AG09319 (cell line): ENCODE results near the gene OGDH.

Experiments used
- DNase-seq: peaks from one replicate; pipeline ENCODE4 v3.0.0-alpha.2; 2010; ENCODE audit warnings: low read depth; ENCODE audit errors: extremely low read depth
- TF ChIP-seq, protein P1 (sequence below): IDR thresholded peaks from 2 replicates; pipeline ENCODE4 v1.5.1; 2011; ENCODE audit warnings: low read depth, mild to moderate bottlenecking, inconsistent platforms, low read length, moderate library complexity

OGDH gene

DNA sequence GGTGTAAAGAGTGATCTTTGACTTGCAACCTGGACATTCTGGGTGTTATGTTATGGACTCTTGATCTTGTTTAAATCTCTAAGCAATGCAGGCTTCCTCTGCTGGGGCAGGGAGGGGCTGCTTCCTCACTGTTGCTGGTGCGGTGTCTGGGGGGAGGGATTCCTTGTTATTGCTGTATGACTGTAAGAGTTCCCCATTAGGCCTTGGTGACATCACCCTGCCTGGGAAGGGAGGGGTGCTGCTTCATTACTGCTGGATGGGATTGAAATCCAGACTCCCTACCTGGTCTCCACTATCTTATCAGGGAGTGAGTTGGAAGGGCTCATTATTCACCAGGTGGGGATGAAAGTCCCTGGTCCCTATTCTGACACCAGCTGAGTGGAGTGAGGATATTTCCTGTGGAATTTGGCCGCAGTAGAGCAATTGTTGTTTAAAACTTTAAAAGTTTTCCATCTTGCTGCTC lies 8.8 kb downstream of the OGDH start:
- no peak for DNase-seq
- TF ChIP-seq, protein P1, sequence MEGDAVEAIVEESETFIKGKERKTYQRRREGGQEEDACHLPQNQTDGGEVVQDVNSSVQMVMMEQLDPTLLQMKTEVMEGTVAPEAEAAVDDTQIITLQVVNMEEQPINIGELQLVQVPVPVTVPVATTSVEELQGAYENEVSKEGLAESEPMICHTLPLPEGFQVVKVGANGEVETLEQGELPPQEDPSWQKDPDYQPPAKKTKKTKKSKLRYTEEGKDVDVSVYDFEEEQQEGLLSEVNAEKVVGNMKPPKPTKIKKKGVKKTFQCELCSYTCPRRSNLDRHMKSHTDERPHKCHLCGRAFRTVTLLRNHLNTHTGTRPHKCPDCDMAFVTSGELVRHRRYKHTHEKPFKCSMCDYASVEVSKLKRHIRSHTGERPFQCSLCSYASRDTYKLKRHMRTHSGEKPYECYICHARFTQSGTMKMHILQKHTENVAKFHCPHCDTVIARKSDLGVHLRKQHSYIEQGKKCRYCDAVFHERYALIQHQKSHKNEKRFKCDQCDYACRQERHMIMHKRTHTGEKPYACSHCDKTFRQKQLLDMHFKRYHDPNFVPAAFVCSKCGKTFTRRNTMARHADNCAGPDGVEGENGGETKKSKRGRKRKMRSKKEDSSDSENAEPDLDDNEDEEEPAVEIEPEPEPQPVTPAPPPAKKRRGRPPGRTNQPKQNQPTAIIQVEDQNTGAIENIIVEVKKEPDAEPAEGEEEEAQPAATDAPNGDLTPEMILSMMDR, result no peak

DNA sequence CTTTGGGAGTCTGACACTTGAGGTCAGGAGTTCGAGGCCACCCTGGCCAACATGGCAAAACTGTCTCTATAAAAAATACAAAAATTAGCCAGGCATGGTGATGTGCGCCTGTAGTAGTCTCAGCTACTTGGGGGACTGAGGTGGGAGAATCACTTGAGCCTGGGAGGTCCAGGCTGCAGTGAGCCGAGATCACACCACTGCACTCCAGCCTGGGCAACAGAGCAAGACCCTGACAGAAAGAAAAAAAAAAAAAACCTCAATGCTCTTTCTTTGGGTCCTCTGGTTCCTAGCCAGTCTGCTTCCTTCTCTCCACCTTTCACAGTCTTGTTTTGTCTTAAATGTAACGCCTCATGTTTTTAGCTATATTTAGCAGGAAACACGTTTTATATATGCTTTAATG lies 9.4 kb downstream of the OGDH start:
- TF ChIP-seq, protein P1, result no peak
- no peak for DNase-seq

DNA sequence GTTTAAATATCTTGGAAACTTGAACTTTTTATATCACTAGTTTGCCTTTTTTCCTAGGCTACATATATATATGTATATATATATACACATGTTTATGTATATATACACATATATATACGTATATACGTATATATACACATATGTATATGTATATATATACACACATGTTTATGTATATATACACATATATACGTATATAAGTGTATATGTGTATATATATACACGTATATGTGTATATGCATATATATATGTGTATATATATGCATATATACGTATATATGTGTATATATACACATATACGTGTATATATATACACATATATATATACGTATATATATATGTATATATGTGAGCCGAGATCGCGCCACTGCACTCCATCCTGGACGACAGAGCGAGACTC lies 10.1 kb downstream of the OGDH start:
- no peak for DNase-seq
- TF ChIP-seq, protein P1, result no peak

- DNase-seq, result no peak
- TF ChIP-seq, protein P1, result no peak
These were observed 10.9 kb downstream of the OGDH start for GRCh38 chr7:44617225-44617890.

GRCh38 chr7:44618045-44618444 lies 11.6 kb downstream of the OGDH start:
- TF ChIP-seq, protein P1, result no peak
- DNase-seq, result no peak

DNA sequence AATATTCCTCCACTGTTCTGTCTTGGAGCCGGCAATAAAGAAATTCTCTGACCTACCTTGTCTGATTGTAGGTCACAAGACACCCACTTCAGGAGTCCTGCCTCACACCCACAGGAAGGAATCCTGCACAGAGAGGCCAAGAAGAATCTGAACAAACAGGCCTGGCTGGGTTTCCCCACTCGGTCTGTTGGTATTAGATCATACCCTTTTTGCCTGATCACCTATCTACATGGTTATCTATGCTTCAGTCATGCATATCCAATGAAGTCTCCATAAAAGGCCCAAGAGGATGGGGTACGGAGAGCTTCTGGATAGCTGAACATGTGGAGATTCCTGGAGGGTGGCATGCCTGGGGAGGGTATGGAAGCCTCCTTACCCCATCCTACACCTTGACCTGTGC lies 12.3 kb downstream of the OGDH start:
- no peak for DNase-seq
- TF ChIP-seq, protein P1, result no peak

- TF ChIP-seq, protein P1, result no peak
- DNase-seq, result no peak
These were observed 14.8 kb downstream of the OGDH start for GRCh38 chr7:44621034-44621749.
